ENCODE data around the gene ZC3H12D. TPM values are rescaled to one million over a fixed set of nuclear protein-coding genes. Genes with fewer than 3 reads are reported as not detected.

The ZC3H12D gene
- total RNA-seq, 1 experiment from 2014 or later, result not detected

DNA sequence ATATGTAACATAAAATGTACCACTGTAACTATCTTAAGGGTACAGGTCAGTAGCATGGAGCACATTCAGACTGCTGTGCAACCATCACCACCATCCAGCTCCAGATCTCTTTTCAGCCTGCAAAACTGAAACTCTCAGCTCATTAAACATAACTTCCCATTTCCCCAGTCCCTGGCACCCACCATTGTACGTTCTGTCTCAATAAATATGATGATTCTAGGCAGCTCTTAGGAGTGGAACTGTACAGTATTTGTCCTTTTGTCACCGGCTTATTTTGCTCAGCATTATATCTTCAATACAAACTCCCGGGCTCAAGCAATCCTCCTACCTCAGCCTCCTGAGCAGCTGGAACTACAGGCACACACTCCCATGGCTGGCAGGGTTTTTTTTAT lies 1.5 kb downstream of the ZC3H12D start:
- TF ChIP-seq, protein P1, sequence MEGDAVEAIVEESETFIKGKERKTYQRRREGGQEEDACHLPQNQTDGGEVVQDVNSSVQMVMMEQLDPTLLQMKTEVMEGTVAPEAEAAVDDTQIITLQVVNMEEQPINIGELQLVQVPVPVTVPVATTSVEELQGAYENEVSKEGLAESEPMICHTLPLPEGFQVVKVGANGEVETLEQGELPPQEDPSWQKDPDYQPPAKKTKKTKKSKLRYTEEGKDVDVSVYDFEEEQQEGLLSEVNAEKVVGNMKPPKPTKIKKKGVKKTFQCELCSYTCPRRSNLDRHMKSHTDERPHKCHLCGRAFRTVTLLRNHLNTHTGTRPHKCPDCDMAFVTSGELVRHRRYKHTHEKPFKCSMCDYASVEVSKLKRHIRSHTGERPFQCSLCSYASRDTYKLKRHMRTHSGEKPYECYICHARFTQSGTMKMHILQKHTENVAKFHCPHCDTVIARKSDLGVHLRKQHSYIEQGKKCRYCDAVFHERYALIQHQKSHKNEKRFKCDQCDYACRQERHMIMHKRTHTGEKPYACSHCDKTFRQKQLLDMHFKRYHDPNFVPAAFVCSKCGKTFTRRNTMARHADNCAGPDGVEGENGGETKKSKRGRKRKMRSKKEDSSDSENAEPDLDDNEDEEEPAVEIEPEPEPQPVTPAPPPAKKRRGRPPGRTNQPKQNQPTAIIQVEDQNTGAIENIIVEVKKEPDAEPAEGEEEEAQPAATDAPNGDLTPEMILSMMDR (conservative IDR thresholded peaks at IDR 0.05; ENCODE audit: low read depth, low read length), result no peak
- TF ChIP-seq EZH2 (IDR thresholded peaks at IDR 0.05; ENCODE audit: low read length, unreplicated experiment) (no peak), EZH2phosphoT487 (IDR thresholded peaks at IDR 0.05; ENCODE audit: borderline replicate concordance, low read length) (no peak)
- peaks cover 9% of the 10 kb centered on the region for H3K4me1 ChIP-seq (ENCODE audit: insufficient read depth, low read length)
- ATAC-seq (no peak), DNase-seq (no peak)
- no peaks in the 10 kb centered on the region for H3F3A ChIP-seq (ENCODE audit: low read length, unreplicated experiment)
- no peaks in the 10 kb centered on the region for H3K9me2 ChIP-seq (replicated peaks; ENCODE audit: low read length)
- H3K27me3 ChIP-seq (ENCODE audit: low read length), result no peaks in the 10 kb centered on the region
- CTCF ChIA-PET, result no interaction called here
- no peak overlapping the region for H2AFZ ChIP-seq (ENCODE audit: low read length)
- no peak overlapping the region for H3K4me3 ChIP-seq (ENCODE audit: low read length)
- H3K79me2 ChIP-seq (ENCODE audit: low read length), result no peaks in the 10 kb centered on the region
- H3K4me2 ChIP-seq (ENCODE audit: low read length), result no peak overlapping the region
- H4K20me1 ChIP-seq (ENCODE audit: low read length), result no peaks in the 10 kb centered on the region
- intact Hi-C loops (cut with micrococcal nuclease), result no loop called here
- no peaks in the 10 kb centered on the region for H3K36me3 ChIP-seq (ENCODE audit: low read depth, low read length)
- POLR2A ChIA-PET (ENCODE audit: unreplicated experiment), result no interaction called here
- no peak overlapping the region for H3K27ac ChIP-seq (ENCODE audit: low read length)
- no peak overlapping the region for H3K9ac ChIP-seq (ENCODE audit: low read length)
- BruUV-seq (replicated peaks), result no TSS peak
- H3K9me3 ChIP-seq (ENCODE audit: low read length), result no peaks in the 10 kb centered on the region

DNA sequence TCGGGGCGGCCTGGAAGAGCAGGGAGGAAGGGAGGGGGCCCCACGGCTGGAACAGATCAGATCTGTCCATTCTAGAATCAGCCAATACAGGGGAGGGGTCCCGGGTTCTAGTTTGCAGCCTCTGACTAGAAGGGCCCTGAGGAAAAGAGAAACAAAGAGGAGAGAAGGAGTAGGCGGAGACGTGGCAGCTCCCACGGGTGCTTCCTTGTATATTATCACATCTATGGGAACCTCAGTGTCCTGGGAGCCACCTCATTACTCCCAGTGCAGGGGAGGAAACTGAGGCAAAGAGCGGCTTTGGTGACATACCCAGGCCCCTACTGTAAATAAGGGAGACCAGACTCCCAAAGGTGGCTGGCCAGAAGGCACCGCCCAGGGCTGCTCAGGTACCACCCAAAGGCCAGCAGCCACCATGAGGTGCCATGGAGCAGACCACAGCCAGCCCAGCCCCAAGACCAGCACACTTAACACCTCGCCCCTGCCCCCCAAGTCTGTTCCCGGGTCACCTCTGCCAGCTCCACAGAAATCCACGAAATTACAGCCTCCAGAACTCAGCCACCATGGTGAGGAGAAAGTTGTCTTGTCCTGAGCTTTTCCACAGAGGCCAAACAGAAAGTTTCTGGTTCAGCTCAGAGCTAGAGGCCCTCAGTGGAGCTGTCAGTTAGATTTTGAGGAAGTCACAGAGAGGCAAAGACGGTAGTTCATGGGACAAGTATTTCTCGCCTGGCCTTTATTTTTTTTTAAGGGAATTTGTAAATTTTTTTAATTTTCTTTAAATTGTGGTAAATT lies 2.1 kb downstream of the ZC3H12D start:
- intact Hi-C loops (cut with micrococcal nuclease), result no loop called here
- H3K79me2 ChIP-seq (ENCODE audit: low read length), result no peaks in the 10 kb centered on the region
- H2AFZ ChIP-seq (ENCODE audit: low read length), result no peak overlapping the region
- H3K4me2 ChIP-seq (ENCODE audit: low read length), result no peak overlapping the region
- no peaks in the 10 kb centered on the region for H3K9me2 ChIP-seq (replicated peaks; ENCODE audit: low read length)
- TF ChIP-seq EZH2 (IDR thresholded peaks at IDR 0.05; ENCODE audit: low read length, unreplicated experiment), result no peak
- TF ChIP-seq EZH2phosphoT487 (IDR thresholded peaks at IDR 0.05; ENCODE audit: borderline replicate concordance, low read length), result no peak
- H3K9ac ChIP-seq (ENCODE audit: low read length), result no peak overlapping the region
- CTCF ChIA-PET, result no interaction called here
- POLR2A ChIA-PET (ENCODE audit: unreplicated experiment), result no interaction called here
- H3K4me3 ChIP-seq (ENCODE audit: low read length), result no peak overlapping the region
- H3F3A ChIP-seq (ENCODE audit: low read length, unreplicated experiment), result no peaks in the 10 kb centered on the region
- no peaks in the 10 kb centered on the region for H3K9me3 ChIP-seq (ENCODE audit: low read length)
- no peak overlapping the region for H3K27ac ChIP-seq (ENCODE audit: low read length)
- no peaks in the 10 kb centered on the region for H3K36me3 ChIP-seq (ENCODE audit: low read depth, low read length)
- no TSS peak for BruUV-seq (replicated peaks)
- no peak for DNase-seq
- H4K20me1 ChIP-seq (ENCODE audit: low read length), result no peaks in the 10 kb centered on the region
- ATAC-seq, result no peak
- no peaks in the 10 kb centered on the region for H3K27me3 ChIP-seq (ENCODE audit: low read length)
- H3K4me1 ChIP-seq (ENCODE audit: insufficient read depth, low read length), result peaks cover 9% of the 10 kb centered on the region

DNA sequence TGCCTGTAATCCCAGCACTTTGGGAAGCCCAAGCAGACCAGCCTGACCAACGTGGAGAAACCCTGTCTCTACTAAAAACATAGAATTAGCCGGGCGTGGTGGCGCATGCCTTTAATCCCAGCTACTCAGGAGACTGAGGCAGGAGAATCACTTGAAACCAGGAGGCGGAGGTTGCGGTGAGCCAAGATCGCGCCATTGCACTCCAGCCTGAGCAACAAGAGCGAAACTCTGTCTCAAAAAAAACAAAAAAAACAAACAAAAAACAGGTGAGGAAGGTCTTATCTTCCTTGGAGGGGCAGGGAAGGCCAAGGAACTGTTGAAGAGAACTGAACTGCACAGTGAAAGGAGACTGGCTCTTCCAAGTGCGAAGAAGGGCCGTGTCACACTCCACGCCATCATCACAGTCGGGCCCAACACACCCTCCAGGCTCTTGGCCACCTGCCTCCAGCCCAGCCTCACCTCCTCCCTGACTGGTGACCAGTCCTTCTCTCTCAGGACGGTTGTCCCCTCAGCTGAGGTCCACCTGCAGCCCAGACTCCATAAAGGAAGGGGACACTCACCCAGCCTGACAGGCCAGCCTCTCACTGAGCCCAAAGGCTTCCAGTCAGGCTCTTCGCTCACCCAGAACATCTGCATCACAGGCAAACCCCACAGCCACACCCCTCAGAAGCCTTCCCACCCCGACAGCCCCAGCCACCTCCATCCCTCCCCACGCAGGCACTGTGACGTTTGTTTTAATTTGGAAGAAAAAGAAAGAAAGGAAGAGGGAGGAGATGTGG lies 4.1 kb downstream of the ZC3H12D start:
- CTCF ChIA-PET, result no interaction called here
- Histone ChIP-seq H3K9ac (ENCODE audit: low read length) (no peak overlapping the region), H3K27ac (ENCODE audit: low read length) (no peak overlapping the region), H3K4me3 (ENCODE audit: low read length) (no peak overlapping the region), H3K4me2 (ENCODE audit: low read length) (no peak overlapping the region), H3F3A (ENCODE audit: low read length, unreplicated experiment) (no peaks in the 10 kb centered on the region), H4K20me1 (ENCODE audit: low read length) (no peaks in the 10 kb centered on the region), H3K9me2 (replicated peaks; ENCODE audit: low read length) (no peaks in the 10 kb centered on the region), H3K9me3 (ENCODE audit: low read length) (no peaks in the 10 kb centered on the region), H3K4me1 (ENCODE audit: insufficient read depth, low read length) (peaks cover 9% of the 10 kb centered on the region), H3K36me3 (ENCODE audit: low read depth, low read length) (no peaks in the 10 kb centered on the region), H2AFZ (ENCODE audit: low read length) (no peak overlapping the region), H3K27me3 (ENCODE audit: low read length) (no peaks in the 10 kb centered on the region), H3K79me2 (ENCODE audit: low read length) (no peaks in the 10 kb centered on the region)
- ATAC-seq (no peak), DNase-seq (no peak)
- POLR2A ChIA-PET (ENCODE audit: unreplicated experiment), result no interaction called here
- intact Hi-C loops (cut with micrococcal nuclease), result no loop called here
- BruUV-seq (replicated peaks), result no TSS peak
- TF ChIP-seq EZH2 (IDR thresholded peaks at IDR 0.05; ENCODE audit: low read length, unreplicated experiment) (no peak), EZH2phosphoT487 (IDR thresholded peaks at IDR 0.05; ENCODE audit: borderline replicate concordance, low read length) (no peak)
- TF ChIP-seq, protein P1 (conservative IDR thresholded peaks at IDR 0.05; ENCODE audit: low read depth, low read length), result no peak

Measured in PC-3 (cell line).